Body of pancreas (tissue), 4 donors: ENCODE measurements around the gene ZNF423. TPM values are rescaled to one million over a fixed set of nuclear protein-coding genes. Genes with fewer than 3 reads are reported as not detected.

Experiments
- ATAC-seq: fragments of 150-250 bp; one replicate; pipeline ENCODE4 v1.9.1; 2016
- DNase-seq, 4 donors: peaks; one replicate each; pipeline ENCODE4 v3.0.0-alpha.2; 2019
- H3K27ac ChIP-seq, 4 donors: fragments of 200-600 bp; sonication (generic); 1 replicate in 3 of 4; 2 replicates in 1 of 4; pipeline versions ENCODE4 v1.5.1 to v1.6.1; 2016 to 2019; ENCODE audit warnings: mild to moderate bottlenecking in 1 of 4, mixed read lengths in 1 of 4, moderate library complexity in 1 of 4
- H3K27me3 ChIP-seq, 2 donors: fragments of 200-600 bp; sonication (generic); one replicate each; pipeline ENCODE4 v1.6.0; 2016; ENCODE audit warnings: mild to moderate bottlenecking in 1 of 2
- H3K36me3 ChIP-seq, 2 donors: fragments of 200-600 bp; sonication (generic); replicated peaks in 1 of 2; 2 replicates each; pipeline ENCODE4 v1.5.1; 2016; ENCODE audit warnings: low read depth in 2 of 2; ENCODE audit not compliant: insufficient read depth in 1 of 2
- H3K4me1 ChIP-seq: fragments of 200-600 bp; sonication (generic); one replicate; pipeline ENCODE4 v1.6.0; 2016
- H3K4me3 ChIP-seq, 2 donors: fragments of 200-600 bp; sonication (generic); 1 replicate in 1 of 2; 2 replicates in 1 of 2; pipeline ENCODE4 v1.5.1; 2016 to 2019
- H3K9me3 ChIP-seq, 3 donors: fragments of 200-600 bp; sonication (generic); 1 replicate in 2 of 3; 2 replicates in 1 of 3; pipeline ENCODE4 v1.5.1; 2016
- POLR2A ChIP-seq, 3 donors: fragments of 450-650 bp; IDR thresholded peaks; one replicate each; pipeline ENCODE4 v1.6.1; 2016; ENCODE audit warnings: antibody characterized with exemption in 3 of 3, mild to moderate bottlenecking in 2 of 3
- WGBS, 2 donors: methylation state at CpG; one replicate each; pipeline ENCODE4 v1.1.5; 2017; 5-methylcytosine and 5-hydroxymethylcytosine counted together
- intact Hi-C: fragments of 100-400 bp; cut with DNase I; formaldehyde crosslinking; loops from one replicate; pipeline ENCODE4 v1.15.1; 2023
- total RNA-seq, 2 donors: library from RNA; depleted of rRNA; stranded (reverse); fragments of >200 nt; gene quantifications; one replicate each; pipeline ENCODE4 v1.1.0, GENCODE V29; 2016
- TF ChIP-seq, protein P1 (sequence below), 7 experiments: fragments of 450-650 bp in 4 of 7; fragments of 200-600 bp in 3 of 7; sonication (generic) in 3 of 7; IDR thresholded peaks; one replicate each; pipeline ENCODE4 v1.5.1; 2016 to 2019; ENCODE audit warnings: antibody characterized with exemption in 7 of 7

Gene ZNF423
- total RNA-seq, 2 donors from 2014 or later, result 4.2 to 9.2 TPM

DNA sequence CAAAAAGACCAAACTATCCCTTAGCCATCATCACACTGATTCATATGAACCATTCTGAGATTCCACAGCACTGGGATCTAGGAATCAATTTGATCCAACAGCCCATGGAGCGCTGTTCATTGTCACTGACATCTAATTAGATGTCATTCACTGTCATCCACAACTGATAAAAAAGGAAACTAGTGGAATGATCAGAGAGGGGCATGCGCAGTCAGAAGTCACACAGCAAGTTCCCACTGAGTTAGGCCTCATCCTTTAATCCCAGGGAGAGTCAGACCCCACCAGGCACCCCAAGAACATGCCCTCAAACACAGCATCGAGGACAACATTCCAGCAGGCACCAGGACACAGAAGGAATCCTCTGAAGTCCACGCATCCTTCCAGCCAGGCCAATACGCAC, 88.5 kb downstream of the ZNF423 start:
- Histone ChIP-seq H3K27ac (no peak overlapping the region), H3K27me3 (no peaks in the 10 kb centered on the region), H3K4me1 (no peaks in the 10 kb centered on the region), H3K9me3 (no peaks in the 10 kb centered on the region), H3K36me3 (no peaks in the 10 kb centered on the region), H3K4me3 (no peak overlapping the region)
- WGBS, 2 donors, result 90 to 93% methylated on average over 5 of the region's 5 CpGs
- intact Hi-C loops, result no loop called here
- ATAC-seq, result no peak
- TF ChIP-seq, protein P1, sequence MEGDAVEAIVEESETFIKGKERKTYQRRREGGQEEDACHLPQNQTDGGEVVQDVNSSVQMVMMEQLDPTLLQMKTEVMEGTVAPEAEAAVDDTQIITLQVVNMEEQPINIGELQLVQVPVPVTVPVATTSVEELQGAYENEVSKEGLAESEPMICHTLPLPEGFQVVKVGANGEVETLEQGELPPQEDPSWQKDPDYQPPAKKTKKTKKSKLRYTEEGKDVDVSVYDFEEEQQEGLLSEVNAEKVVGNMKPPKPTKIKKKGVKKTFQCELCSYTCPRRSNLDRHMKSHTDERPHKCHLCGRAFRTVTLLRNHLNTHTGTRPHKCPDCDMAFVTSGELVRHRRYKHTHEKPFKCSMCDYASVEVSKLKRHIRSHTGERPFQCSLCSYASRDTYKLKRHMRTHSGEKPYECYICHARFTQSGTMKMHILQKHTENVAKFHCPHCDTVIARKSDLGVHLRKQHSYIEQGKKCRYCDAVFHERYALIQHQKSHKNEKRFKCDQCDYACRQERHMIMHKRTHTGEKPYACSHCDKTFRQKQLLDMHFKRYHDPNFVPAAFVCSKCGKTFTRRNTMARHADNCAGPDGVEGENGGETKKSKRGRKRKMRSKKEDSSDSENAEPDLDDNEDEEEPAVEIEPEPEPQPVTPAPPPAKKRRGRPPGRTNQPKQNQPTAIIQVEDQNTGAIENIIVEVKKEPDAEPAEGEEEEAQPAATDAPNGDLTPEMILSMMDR (IDR thresholded peaks at IDR 0.05), result no peak
- TF ChIP-seq POLR2A (IDR thresholded peaks at IDR 0.05), result no peak
- DNase-seq, result no peak

DNA sequence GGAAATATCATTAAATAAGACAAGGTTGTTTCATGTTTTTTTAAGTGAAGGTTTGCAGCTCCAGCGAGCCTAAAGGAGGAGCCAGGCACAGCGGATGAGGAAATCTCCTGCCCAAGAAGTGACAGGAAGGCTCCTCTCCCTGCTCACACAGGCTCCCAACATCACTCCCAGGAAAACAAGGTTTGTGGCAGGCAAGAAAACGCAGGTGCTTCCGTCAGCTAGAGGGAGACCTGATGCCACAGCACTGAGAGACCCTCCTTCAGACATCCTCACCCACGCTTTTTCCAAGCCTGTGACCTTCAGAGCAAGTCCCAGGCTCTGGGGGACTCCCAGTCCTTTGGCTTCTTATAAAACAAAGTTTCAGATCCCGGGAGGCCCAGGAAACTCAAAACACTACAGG, 89.7 kb downstream of the ZNF423 start:
- Histone ChIP-seq H3K9me3 (no peaks in the 10 kb centered on the region), H3K36me3 (no peaks in the 10 kb centered on the region), H3K4me3 (no peak overlapping the region), H3K27me3 (no peaks in the 10 kb centered on the region), H3K27ac (no peak overlapping the region), H3K4me1 (no peaks in the 10 kb centered on the region)
- TF ChIP-seq, protein P1 (IDR thresholded peaks at IDR 0.05), result no peak
- no peak for TF ChIP-seq POLR2A (IDR thresholded peaks at IDR 0.05)
- DNase-seq (no peak), ATAC-seq (no peak)
- 70 to 82% methylated on average over 5 to 6 of the region's 6 CpGs for WGBS, 2 donors
- intact Hi-C loops, result no loop called here

- WGBS, 2 donors, result 88% methylated on average over 8 to 10 of the region's 10 CpGs
- ATAC-seq (no peak), DNase-seq (no peak)
- Histone ChIP-seq H3K27ac (no peak overlapping the region), H3K4me3 (no peak overlapping the region), H3K4me1 (no peaks in the 10 kb centered on the region), H3K27me3 (no peaks in the 10 kb centered on the region), H3K9me3 (no peaks in the 10 kb centered on the region), H3K36me3 (no peaks in the 10 kb centered on the region)
- TF ChIP-seq, protein P1 (IDR thresholded peaks at IDR 0.05), result no peak
- TF ChIP-seq POLR2A (IDR thresholded peaks at IDR 0.05), result no peak
- intact Hi-C loops, result no loop called here
Observed at GRCh38 chr16:49763826-49764225, 92.1 kb downstream of the ZNF423 start.

- intact Hi-C loops, result no loop called here
- no peak for TF ChIP-seq POLR2A (IDR thresholded peaks at IDR 0.05)
- TF ChIP-seq, protein P1 (IDR thresholded peaks at IDR 0.05), result no peak
- Histone ChIP-seq H3K27me3 (no peaks in the 10 kb centered on the region), H3K9me3 (no peaks in the 10 kb centered on the region), H3K36me3 (no peaks in the 10 kb centered on the region), H3K27ac (no peak overlapping the region), H3K4me3 (no peak overlapping the region), H3K4me1 (no peaks in the 10 kb centered on the region)
- DNase-seq, result no peak
- 94 to 98% methylated on average over 7 of the region's 7 CpGs for WGBS, 2 donors
- ATAC-seq, result no peak
Observed at GRCh38 chr16:49760815-49761214, 95.1 kb downstream of the ZNF423 start.

GRCh38 chr16:49757559-49758069, 98.3 kb downstream of the ZNF423 start:
- H3K9me3 ChIP-seq, result no peaks in the 10 kb centered on the region
- H3K4me3 ChIP-seq, result no peak overlapping the region
- H3K27me3 ChIP-seq, result no peaks in the 10 kb centered on the region
- no peaks in the 10 kb centered on the region for H3K36me3 ChIP-seq
- WGBS, 2 donors, result 73 to 87% methylated on average over 9 of the region's 9 CpGs
- DNase-seq (no peak), ATAC-seq (no peak)
- no peak overlapping the region for H3K27ac ChIP-seq
- TF ChIP-seq POLR2A (IDR thresholded peaks at IDR 0.05), result no peak
- TF ChIP-seq, protein P1 (IDR thresholded peaks at IDR 0.05), result no peak
- intact Hi-C loops, result loop anchor here (10.0 kb wide), 1 partner anchor 87 kb away; no protein-coding TSS in a partner anchor
- peaks cover 5% of the 10 kb centered on the region for H3K4me1 ChIP-seq
